Activated naive CD8-positive, alpha-beta T cell treated with anti-CD3 and anti-CD28 coated beads, Interleukin-2, amount 10 ng/mL, durations not matched to agents 7 days and 5 days (primary cell): ENCODE measurements around the gene TAAR2. TPM values are rescaled to one million over a fixed set of nuclear protein-coding genes. Genes with fewer than 3 reads are reported as not detected.
"Not testable (repeated sequence)": the region's sequence is repeated elsewhere in the genome, so short reads cannot be mapped to it uniquely, and the experiment has no call there.

Experiments used
- ATAC-seq: fragments of 150-1000 bp; cut with Tn5 transposase; one replicate; pipeline ENCODE4 v1.10.0; 2021; ENCODE audit warnings: low read depth, moderate library complexity
- POLR2A ChIA-PET: fragments of 350-600 bp; sonication (Branson Sonifier 250); formaldehyde crosslinking; loops from one replicate; lab custom pipeline; 2021; ENCODE audit warnings: antibody characterized with exemption; lab: Charles Lee
- DNase-seq: peaks from one replicate; pipeline ENCODE4 v3.0.0; 2021
- H3K27ac Mint-ChIP-seq: one replicate; pipeline ENCODE4 v1.8.0; 2022; ENCODE audit warnings: mild to moderate bottlenecking, mixed read lengths
- H3K27me3 Mint-ChIP-seq: one replicate; pipeline ENCODE4 v1.8.0; 2022; ENCODE audit warnings: mild to moderate bottlenecking, moderate library complexity, mixed read lengths
- H3K36me3 Mint-ChIP-seq: one replicate; pipeline ENCODE4 v1.8.0; 2021; ENCODE audit warnings: mild to moderate bottlenecking, mixed read lengths
- H3K4me1 Mint-ChIP-seq: one replicate; pipeline ENCODE4 v1.8.0; 2021; ENCODE audit warnings: mixed read lengths
- H3K4me3 Mint-ChIP-seq: one replicate; pipeline ENCODE4 v1.8.0; 2022; ENCODE audit warnings: mild to moderate bottlenecking, moderate library complexity, mixed read lengths
- H3K9me3 Mint-ChIP-seq: one replicate; pipeline ENCODE4 v1.8.0; 2021; ENCODE audit warnings: mixed read lengths
- total RNA-seq, 2 experiments: library from RNA; stranded (reverse); gene quantifications; one replicate each; pipeline ENCODE4 v1.2.3, GENCODE V29; 2021

The TAAR2 gene
- total RNA-seq, 2 experiments from 2014 or later: not detected

- ATAC-seq, POLR2A ChIA-PET, H3K36me3 Mint-ChIP-seq, H3K4me1 Mint-ChIP-seq, DNase-seq, H3K4me3 Mint-ChIP-seq, H3K9me3 Mint-ChIP-seq, H3K27ac Mint-ChIP-seq: not testable (repeated sequence)
- peaks cover 25% of the 10 kb centered on the region for H3K27me3 Mint-ChIP-seq
These were observed 23.2 kb downstream of the TAAR2 start for GRCh38 chr6:132600900-132601299.

DNA sequence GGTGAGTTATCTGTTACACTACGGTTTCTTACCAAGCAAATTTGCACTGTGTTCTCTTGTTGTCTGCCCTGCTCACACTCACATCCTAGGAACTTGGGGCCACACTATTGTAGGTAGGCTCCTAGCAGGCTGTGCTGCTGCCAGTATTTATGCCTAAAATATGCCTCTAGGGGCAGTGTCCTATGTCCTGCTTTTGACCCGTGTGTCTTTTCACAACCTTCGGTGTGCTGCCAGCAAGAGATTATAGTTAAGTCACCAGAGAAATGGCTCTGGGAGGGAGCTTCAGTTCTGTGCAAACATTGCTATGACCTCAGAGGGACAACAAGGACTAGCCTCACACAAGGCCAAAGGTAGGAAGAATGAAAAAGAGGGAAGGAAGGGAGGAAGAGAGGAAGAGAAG, 25.6 kb downstream of the TAAR2 start:
- Mint-ChIP-seq H3K27me3 (peaks cover 19% of the 10 kb centered on the region), H3K9me3 (no peaks in the 10 kb centered on the region), H3K27ac (no peak overlapping the region), H3K36me3 (no peaks in the 10 kb centered on the region), H3K4me1 (no peaks in the 10 kb centered on the region), H3K4me3 (no peak overlapping the region)
- POLR2A ChIA-PET: no interaction called here
- ATAC-seq: no peak
- DNase-seq: no peak

DNA sequence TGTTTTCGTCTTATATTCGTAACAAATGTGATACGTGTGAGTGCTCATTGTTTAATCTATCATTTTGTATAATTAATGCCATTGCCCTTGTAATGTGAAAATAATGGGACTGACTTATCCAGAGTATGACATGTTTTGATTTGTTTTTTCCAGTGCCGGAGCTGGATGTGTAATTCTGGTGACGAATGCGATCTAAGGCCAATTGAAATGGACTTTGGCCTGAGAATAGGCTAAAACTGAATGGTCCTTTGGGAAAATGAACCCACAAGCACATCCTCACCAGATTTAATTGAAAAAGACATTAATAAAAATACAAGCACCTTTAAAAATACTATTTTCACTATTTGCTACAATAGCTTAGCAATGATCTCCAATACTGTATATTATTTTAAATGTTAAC, 27.9 kb downstream of the TAAR2 start:
- peaks cover 25% of the 10 kb centered on the region for H3K27me3 Mint-ChIP-seq
- no peaks in the 10 kb centered on the region for H3K4me1 Mint-ChIP-seq
- DNase-seq (no peak), ATAC-seq (no peak)
- POLR2A ChIA-PET: no interaction called here
- H3K36me3 Mint-ChIP-seq: no peaks in the 10 kb centered on the region
- no peak overlapping the region for H3K4me3 Mint-ChIP-seq
- H3K9me3 Mint-ChIP-seq: no peaks in the 10 kb centered on the region
- H3K27ac Mint-ChIP-seq: no peak overlapping the region

DNA sequence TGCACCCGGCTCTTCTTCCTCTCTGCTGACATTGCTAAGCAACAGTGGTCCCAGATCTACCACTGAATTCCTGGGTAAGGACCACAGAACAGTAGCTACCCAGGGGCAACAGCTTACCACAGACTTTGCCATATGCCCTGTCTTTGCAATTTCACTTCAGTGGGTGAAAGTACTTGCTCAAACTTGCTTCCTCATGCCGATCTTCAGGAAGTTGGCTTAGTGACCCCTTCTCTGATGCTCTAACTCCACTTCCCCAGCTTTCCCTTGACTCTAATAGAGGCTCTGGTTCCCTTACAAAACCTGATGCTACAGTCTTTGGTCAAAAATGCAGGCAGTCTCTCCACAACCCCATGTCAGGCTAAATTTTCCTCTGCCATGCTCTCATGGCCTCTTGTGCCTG, 31.2 kb downstream of the TAAR2 start:
- Mint-ChIP-seq H3K4me3 (no peak overlapping the region), H3K27ac (no peak overlapping the region), H3K9me3 (no peaks in the 10 kb centered on the region), H3K27me3 (peaks cover 17% of the 10 kb centered on the region), H3K36me3 (no peaks in the 10 kb centered on the region), H3K4me1 (no peaks in the 10 kb centered on the region)
- POLR2A ChIA-PET: no interaction called here
- DNase-seq (no peak), ATAC-seq (no peak)

- no peaks in the 10 kb centered on the region for H3K9me3 Mint-ChIP-seq
- DNase-seq: no peak
- H3K27me3 Mint-ChIP-seq: peaks cover 15% of the 10 kb centered on the region
- no peaks in the 10 kb centered on the region for H3K4me1 Mint-ChIP-seq
- H3K36me3 Mint-ChIP-seq: no peaks in the 10 kb centered on the region
- POLR2A ChIA-PET: no interaction called here
- H3K27ac Mint-ChIP-seq: no peak overlapping the region
- no peak for ATAC-seq
- H3K4me3 Mint-ChIP-seq: no peak overlapping the region
These were observed 33.7 kb downstream of the TAAR2 start for GRCh38 chr6:132590362-132590761.

DNA sequence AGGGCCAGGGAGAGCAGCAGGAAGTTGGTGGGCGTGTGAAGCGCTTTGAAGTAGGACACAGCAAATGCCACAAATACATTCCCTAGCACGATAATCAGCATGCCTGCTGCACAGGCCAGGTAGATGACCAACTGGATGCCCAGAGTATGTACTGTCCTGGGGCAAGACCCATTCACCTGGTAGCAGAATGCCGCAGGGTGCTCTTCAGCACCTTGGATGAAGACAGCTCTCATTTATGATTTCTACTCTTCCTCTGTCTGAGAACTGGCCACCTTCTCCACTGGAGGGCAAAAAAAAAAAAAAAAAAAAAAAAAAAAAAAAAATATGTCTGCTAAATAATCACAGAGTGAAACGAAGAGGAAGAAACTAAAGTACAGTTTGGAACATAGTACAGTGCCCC, 34.6 kb downstream of the TAAR2 start, which contains the start of gene TAAR5:
Gene TAAR5, minus strand, starts transcription at position 288 of the 400 bp plus-strand sequence. Its CDS starts 55 bp downstream, at position 233.
- ATAC-seq (no peak), DNase-seq (no peak)
- Mint-ChIP-seq H3K4me3 (no peak within 1 kb of the TSS), H3K4me1 (no peaks in the 10 kb centered on the region), H3K27me3 (peaks cover 15% of the 10 kb centered on the region), H3K9me3 (no peaks in the 10 kb centered on the region), H3K27ac (no peak within 1 kb of the TSS), H3K36me3 (no peaks in the 10 kb centered on the region)
- POLR2A ChIA-PET: no interaction called here

DNA sequence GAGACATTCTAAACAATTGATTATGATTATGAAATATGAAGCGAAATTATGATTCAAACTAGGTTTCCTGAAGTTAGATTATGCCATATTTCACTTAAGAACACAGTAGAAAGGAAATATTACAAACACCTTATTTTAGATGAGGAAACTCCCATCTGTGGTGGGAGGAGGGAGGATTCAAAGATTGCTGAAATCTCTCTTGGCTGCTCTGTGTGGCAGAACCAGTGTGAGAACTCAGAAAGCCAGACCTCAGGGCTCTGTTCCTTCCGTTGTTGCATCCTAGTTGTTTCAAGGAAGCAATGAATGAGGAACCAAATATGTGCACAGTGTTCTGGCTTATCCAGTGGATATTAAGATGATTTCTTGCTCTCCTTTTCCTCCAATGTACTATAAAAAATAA, 36.7 kb downstream of the TAAR2 start:
- Mint-ChIP-seq H3K36me3 (no peaks in the 10 kb centered on the region), H3K4me1 (no peaks in the 10 kb centered on the region), H3K27ac (no peak overlapping the region), H3K9me3 (no peaks in the 10 kb centered on the region), H3K4me3 (no peak overlapping the region), H3K27me3 (peaks cover 16% of the 10 kb centered on the region)
- DNase-seq (no peak), ATAC-seq (no peak)
- POLR2A ChIA-PET: no interaction called here

- POLR2A ChIA-PET: no interaction called here
- H3K9me3 Mint-ChIP-seq: no peaks in the 10 kb centered on the region
- H3K4me1 Mint-ChIP-seq: no peaks in the 10 kb centered on the region
- peaks cover 7% of the 10 kb centered on the region for H3K27me3 Mint-ChIP-seq
- no peaks in the 10 kb centered on the region for H3K36me3 Mint-ChIP-seq
- no peak for ATAC-seq
- H3K4me3 Mint-ChIP-seq: no peak overlapping the region
- no peak for DNase-seq
- H3K27ac Mint-ChIP-seq: no peak overlapping the region
These were observed 39.4 kb downstream of the TAAR2 start for GRCh38 chr6:132584698-132585097.

DNA sequence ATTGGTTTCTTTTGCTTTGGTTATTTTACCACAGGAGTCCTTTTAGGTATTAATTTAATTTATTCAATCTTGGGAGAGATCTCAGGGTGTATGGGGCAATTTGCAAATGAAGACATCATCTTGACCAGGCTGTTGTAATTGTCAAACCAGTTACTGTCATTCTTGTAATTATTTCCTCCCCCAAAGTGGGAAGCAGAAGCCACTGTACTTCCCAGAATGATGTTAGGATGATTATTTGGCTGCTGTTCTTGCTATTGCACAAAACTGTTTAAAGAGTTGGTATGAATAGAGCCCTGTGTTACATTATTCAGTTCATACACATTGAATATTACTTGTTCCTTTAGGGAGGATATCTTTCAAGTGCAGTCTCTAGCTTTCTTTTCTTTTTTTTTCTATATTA, 52.3 kb downstream of the TAAR2 start:
- Mint-ChIP-seq H3K36me3 (no peaks in the 10 kb centered on the region), H3K27ac (no peak overlapping the region), H3K9me3 (no peaks in the 10 kb centered on the region), H3K4me1 (no peaks in the 10 kb centered on the region), H3K27me3 (peaks cover 29% of the 10 kb centered on the region), H3K4me3 (no peak overlapping the region)
- ATAC-seq (no peak), DNase-seq (no peak)
- POLR2A ChIA-PET: no interaction called here

GRCh38 chr6:132570221-132570777, 53.8 kb downstream of the TAAR2 start, which contains the start of gene TAAR6:
TAAR6 (plus strand) TSS chr6:132570322; CDS start chr6:132570322, 0 bp downstream.
- DNase-seq (no peak), ATAC-seq (no peak)
- Mint-ChIP-seq H3K9me3 (no peaks in the 10 kb centered on the region), H3K36me3 (no peaks in the 10 kb centered on the region), H3K4me1 (no peaks in the 10 kb centered on the region), H3K27me3 (peaks cover 24% of the 10 kb centered on the region), H3K27ac (no peak within 1 kb of the TSS), H3K4me3 (no peak within 1 kb of the TSS)
- POLR2A ChIA-PET: no interaction called here

GRCh38 chr6:132569170-132569569, 54.9 kb downstream of the TAAR2 start:
- H3K36me3 Mint-ChIP-seq: no peaks in the 10 kb centered on the region
- no peak for ATAC-seq
- H3K9me3 Mint-ChIP-seq: no peaks in the 10 kb centered on the region
- no peak overlapping the region for H3K27ac Mint-ChIP-seq
- H3K4me3 Mint-ChIP-seq: no peak overlapping the region
- H3K4me1 Mint-ChIP-seq: no peaks in the 10 kb centered on the region
- no peak for DNase-seq
- POLR2A ChIA-PET: no interaction called here
- H3K27me3 Mint-ChIP-seq: peaks cover 27% of the 10 kb centered on the region

- no peak for DNase-seq
- H3K27me3 Mint-ChIP-seq: peaks cover 23% of the 10 kb centered on the region
- H3K4me1 Mint-ChIP-seq: no peaks in the 10 kb centered on the region
- ATAC-seq: no peak
- POLR2A ChIA-PET: no interaction called here
- H3K9me3 Mint-ChIP-seq: no peaks in the 10 kb centered on the region
- H3K36me3 Mint-ChIP-seq: no peaks in the 10 kb centered on the region
- H3K27ac Mint-ChIP-seq: no peak overlapping the region
- no peak overlapping the region for H3K4me3 Mint-ChIP-seq
These were observed 55.5 kb downstream of the TAAR2 start for GRCh38 chr6:132568611-132569010.

- Mint-ChIP-seq H3K27me3 (peaks cover 25% of the 10 kb centered on the region), H3K9me3 (no peaks in the 10 kb centered on the region), H3K4me3 (no peak overlapping the region), H3K27ac (no peak overlapping the region), H3K4me1 (no peaks in the 10 kb centered on the region), H3K36me3 (no peaks in the 10 kb centered on the region)
- DNase-seq (no peak), ATAC-seq (no peak)
- POLR2A ChIA-PET: no interaction called here
These were observed 56.5 kb downstream of the TAAR2 start for GRCh38 chr6:132567566-132567965.
